Dermis blood vessel endothelial cell (primary cell): ENCODE measurements around the gene FCRL5. TPM values are rescaled to one million over a fixed set of nuclear protein-coding genes. Genes with fewer than 3 reads are reported as not detected.
"Not testable (repeated sequence)": the region's sequence is repeated elsewhere in the genome, so short reads cannot be mapped to it uniquely, and the experiment has no call there.

Experiments used
- DNase-seq: peaks from one replicate; pipeline ENCODE4 v3.0.0; 2010
- total RNA-seq: library from RNA; depleted of rRNA; stranded (reverse); fragments of >200 nt; gene quantifications from 2 replicates; pipeline ENCODE4 v1.2.3, GENCODE V29; 2014

FCRL5 gene
- total RNA-seq = not detected in 2 replicates

DNA sequence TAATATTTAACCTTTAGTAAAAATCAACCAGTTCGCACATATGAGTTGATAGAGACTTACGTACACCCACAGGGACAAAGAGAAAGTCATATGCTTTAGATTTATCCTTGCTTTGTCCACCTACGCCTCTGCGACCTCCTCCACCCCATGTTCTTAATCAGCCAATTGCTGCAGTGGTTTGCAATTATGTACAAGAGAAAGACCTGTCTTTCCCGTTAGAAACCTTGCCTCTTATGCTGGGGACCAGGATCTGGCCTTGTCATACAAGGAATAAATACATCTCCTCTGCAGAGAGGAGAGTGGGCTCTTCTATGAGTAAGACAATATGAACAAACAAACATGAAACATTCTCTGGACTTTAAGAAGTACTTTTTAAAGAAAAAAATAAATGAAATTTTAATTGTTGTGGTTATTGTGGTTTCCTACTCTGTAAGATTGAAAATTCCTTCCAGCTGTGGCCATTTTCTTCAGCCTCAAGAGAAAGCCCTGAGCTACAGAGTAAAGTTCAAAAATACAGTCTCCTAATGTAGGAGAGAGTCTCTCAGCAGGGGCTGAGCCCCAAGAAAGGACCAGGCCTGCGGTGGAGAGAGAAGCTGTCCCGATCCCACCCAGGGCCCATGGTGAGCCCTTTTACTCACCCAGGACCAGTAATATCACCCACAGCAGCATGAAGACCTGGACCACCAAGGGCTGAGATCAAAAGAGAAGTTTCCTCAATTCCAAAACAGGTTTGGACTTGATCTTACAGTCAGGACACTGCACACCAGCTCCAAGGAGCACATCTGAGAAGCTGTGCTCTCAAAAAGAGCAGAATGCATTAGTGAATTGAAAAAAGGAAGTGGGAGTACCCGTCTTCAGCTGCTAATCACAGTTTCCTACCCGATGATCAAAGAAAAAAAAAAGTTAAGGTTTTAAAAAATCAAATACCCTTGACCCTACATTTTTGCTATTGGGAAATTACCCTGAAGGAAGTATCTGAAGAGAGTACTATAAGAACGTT is at the start of gene FCRL5:
TSS of gene FCRL5 (minus strand) at position 822 of the 1,000 bp plus-strand sequence. CDS start at position 669, 153 bp downstream.
- DNase-seq = no peak

DNA sequence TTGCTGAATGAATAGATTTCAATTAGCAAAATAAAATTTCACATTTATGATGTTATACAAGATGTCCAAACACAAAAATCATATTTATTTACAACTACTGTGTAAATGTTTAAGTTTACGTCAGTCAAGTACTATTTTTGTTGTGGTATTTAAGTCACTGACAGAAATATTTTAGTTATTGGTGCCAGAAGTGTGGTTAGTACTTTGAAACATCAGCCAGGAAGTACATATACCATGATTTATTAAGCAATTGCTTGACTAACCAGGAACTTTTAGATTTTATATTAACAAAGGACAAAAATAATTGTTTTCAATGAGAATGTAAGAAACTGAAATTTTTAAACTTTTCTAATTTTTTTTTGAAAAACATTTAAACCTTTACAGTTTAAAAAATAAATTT is 47.9 kb upstream of the FCRL5 start:
- no peak for DNase-seq

DNA sequence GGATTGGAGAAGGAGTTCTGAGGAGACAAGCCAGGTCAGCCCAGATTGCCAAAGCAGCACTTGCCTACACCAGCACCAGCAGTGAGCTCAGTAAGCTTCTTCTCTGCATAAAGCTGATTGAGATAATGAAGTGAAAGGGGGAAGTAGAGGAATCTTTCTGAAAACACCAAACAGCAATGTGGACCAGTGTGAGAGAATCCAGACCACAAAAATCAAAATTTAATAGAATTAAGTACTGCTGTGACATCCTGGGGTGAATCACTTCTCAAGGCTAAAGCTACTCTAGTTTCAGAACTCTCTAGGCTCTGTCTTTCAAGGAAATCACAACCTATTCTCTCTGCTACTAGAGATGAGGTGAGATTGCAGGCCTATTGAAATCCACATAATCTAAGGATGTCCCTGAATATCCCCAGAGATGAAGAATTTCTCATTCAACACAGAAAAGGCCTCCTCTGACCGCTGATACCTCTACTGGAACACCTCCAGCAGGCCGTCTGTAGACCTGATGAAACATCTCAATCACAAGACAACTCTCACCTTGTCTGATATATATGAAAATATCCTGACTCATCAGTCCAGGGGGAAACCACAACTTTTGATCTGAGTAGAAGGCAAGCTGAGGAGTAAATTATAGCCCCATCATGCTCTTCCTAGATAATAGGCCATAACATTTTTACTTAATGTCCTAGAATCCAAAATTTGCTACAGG is 45.8 kb upstream of the FCRL5 start, which contains the start of gene FCRL4:
TSS of gene FCRL4 (minus strand) at position 127 of the 709 bp plus-strand sequence. CDS start 141 bp downstream, outside the sequence.
- no peak for DNase-seq

DNA sequence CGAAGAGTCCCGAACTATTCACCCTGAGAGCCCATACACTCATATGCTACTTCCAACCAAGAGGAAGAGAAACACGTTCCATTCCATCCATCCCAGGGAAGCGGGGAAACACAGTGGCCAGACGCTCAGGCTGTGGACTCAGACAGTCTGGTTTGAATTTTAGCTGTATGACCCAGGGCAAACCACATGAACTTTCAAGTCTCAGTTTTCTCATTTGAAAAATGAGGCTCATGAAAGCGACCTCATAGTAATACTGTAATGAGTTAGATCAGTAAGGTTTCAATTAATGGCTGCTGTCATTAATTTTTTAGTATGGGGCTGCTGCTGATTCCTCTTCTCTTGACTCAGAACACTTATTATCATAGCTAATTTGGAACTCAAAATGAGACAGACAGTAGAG is 44.1 kb upstream of the FCRL5 start:
- no peak for DNase-seq

DNA sequence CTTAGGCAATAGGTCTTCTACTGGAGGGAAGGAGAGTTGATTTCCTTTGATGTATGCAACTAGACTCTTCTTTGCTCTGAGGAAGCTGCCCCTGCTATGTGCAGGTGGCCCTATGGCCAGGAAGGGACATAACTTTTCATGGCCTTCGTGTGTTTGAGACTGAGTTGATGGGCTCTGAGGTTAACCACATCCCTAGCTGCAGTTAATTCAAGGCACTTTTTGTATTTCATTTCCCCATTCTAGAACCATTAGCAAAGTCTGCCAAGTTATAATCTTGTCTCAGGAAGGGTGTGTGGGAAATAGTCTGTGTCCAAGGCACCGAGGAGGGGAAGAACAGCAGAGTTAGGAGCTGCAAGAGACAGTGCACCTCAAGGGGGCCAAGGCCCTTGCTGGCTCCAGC is 43.0 kb upstream of the FCRL5 start:
- DNase-seq = no peak

DNA sequence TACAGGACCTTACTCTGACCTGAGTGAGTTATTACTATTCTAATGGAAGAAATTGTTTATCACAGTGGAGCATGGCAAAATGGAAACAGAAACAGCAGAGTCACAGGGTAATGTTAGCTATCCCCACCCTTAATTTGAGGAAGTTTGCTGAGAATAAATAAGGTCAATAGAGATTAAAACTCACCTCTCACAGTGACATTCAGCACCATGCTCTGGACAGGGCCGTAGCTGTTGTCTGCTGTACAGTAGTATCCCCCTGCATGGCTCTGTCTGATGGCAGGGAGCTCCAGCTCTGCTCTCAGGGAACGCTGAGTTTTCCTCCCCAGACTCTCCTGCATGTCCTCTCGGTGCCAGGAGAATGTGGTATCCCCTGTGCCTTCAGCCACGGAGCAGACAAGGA is 33.7 kb upstream of the FCRL5 start:
- no peak for DNase-seq

DNA sequence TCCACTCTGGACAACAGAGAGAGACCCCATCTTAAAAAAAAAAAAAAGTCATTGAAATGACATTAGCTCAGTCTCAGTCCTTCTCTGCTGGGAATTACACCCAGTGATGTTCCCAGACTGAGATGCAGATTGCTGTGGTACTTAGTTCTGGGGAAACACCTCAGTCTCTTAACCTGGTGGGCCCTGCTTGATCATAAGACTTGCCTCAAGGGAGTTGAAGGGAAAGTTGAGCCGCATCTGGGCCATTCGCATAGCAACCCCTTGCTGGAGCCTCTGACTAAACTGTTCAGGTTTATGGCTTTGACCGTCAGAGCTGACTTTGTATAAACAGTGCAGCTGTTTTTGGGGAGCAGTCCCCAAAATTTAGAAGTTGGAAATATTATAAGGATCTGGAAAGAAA is 32.2 kb upstream of the FCRL5 start:
- DNase-seq = no peak

DNA sequence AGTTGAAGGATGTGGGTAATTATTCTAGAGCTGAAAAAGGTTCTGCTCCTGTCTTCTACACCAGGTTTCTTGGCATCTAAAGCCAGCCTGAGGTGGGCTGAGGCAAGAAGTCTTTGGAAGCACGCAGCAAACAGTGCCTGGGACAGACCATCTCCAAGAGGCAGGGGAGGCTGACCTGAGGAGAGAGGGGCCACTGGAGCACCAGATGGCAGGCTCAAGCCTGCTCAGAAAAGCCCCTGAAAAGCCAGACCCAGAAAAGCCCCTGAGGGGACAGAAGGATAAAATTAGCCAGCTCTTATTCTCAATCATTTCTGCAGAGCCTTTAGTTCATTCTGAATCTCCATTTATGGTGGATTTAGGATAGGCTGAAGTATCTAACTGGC is 28.5 kb upstream of the FCRL5 start:
- DNase-seq = no peak

DNA sequence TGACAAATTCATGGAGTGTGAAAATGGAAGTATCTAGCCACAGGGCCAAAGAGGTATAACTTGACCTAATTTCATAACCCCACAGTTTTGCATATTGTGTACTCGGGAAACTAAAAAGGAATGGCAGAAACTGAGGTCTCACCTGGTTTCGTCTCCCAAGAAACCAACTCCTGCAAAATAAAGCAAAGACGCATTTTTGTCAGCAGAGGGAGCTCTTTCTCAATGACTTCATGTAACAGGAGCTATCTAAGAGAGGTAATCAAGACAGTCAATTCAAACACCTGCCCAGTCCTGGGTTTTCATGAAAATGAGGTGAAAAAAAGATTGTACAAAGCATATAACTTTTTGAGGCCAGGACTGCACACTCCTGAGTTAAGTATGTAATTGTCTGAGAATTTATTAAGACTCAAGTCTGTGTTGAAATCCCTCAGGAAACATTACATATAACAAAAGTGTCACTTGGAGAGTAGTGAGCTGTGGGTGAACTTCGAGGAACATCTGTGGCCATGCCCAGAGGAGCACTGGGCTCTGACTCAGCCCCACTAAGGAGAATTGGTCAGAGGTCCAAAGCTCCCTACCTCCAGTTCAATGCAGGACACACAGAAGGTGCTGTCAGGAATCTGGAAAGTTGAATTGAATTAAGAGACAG is 28.0 kb upstream of the FCRL5 start:
- DNase-seq = peak; percentile 80

DNA sequence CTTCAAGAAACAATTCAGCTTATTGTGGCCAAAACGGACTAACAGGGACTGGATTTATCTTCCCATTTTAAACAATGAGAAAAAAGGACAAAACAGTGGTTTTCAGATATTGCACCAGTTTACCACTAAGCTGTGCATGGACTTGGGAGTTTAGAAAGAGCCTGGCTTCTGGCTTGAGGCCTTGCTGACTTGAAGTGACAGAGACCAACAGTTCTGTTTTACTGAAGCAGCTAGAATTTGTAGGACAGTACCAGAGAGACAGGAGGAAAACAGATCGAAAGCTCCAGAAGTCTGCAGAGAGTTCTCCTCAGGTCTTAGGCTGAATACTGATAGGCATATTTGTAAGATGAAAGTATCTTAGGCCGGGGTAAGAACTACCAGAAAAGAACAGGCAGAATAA is 25.1 kb upstream of the FCRL5 start:
- no peak for DNase-seq

DNA sequence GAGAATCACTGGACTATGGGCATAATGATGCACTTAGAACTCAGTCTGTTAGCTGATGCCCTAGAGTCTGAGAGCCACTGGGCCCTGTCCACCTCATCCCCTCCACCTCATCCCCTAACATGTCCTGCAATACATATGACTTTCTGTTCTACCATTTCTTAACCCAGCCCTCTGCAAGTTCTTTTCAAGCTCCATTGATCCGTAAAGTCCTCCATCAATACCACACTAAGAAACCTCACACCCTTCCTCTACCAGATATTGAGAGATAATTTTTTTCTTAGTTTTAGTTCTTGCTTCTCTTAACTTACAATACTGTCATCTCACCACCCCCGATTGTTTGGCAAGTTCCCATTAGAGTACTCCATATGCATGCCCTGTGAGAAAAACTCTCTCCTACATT is 23.4 kb upstream of the FCRL5 start:
- no peak for DNase-seq

DNA sequence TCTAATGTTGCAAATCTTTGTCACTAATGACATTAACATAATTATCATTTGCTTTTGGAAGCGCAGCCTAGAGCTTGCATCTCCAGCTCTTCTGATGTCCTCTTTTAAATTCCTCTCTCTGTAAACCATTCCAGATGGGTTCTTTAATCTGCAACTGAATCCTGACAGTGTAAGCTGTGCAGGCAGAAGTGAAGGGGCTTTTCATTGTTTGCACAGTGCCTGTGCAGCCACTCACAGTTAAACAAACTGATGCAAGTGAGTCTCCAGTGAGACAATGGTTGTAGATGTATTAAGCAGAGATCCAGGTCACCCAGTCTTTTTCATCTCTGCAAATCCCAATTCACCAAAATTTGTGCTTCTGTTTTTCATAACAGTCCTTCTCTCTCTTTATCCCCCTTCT is 22.5 kb upstream of the FCRL5 start:
- DNase-seq = no peak

DNA sequence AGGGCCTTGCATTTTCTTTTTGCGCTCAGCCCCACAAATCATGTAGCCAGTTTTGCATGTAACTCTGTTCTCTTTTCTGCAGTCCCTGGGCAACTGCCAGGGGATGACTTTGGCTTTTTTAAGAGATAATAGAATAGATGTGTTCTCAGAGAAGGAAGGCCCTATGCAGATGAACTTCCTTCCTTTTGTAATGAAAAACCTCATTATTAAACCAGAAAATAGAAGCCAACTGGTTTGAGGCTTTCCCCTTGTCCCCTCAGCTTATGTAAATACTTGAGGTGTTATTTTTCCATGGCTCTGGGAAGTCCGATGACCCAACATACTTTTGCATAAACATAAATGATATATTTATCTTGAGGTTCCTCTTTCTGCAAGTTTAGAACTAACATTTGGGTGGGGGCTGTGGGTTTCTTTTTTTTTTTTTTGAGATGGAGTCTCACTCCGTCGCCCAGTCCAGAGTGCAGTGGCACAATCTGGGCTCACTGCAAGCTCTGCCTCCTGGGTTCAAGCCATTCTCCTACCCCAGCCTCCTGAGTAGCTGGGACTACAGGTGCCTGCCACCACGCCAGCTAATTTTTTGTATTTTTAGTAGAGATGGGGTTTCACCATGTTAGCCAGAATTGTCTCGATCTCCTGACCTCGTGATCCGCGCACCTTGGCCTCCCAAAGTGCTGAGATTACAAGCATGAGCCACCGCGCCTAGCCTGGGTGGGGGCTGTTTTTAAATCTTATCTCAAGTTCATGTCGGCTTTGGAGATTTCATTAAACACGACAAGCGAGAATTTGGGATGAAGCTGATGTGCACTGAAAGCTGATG is 14.4 kb upstream of the FCRL5 start:
- no peak for DNase-seq

DNA sequence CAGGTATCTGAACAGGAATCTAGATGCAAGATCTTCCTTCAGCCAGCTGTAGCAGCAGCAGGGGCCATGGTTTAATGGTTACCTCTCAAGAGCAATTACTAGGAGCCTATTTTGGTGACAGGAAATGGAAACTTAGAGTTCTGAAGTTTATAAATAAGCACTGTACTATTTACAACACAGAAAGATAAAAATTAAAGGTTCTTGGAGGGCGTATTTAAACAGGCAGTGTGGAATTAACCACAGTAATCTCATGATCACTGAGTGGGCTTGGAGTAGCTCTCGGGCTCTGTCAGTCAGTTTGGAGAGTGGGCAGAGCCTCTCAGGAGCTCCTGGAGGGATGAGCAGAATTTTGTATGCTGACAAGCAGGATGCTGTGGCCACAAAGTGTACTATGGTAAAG is 10.2 kb upstream of the FCRL5 start:
- no peak for DNase-seq

DNA sequence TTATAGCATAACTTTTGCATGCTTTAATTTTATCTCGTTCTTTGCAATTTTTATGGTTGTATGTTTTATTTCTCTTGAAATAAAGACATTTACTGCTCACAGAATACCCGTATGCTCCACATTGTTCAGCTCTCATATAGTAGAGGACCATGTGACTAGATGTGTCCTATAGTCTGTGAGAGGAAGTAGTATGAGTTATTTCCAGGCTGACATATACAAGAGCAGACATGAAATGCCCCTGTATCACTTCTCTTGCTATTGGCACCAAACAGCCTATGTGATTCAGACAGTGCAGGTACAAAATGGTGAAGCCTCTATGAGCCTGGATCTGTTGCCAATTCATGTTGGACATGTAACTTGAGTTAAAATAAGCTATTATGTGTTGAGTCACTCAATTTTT is 5.8 kb upstream of the FCRL5 start:
- DNase-seq = no peak

DNA sequence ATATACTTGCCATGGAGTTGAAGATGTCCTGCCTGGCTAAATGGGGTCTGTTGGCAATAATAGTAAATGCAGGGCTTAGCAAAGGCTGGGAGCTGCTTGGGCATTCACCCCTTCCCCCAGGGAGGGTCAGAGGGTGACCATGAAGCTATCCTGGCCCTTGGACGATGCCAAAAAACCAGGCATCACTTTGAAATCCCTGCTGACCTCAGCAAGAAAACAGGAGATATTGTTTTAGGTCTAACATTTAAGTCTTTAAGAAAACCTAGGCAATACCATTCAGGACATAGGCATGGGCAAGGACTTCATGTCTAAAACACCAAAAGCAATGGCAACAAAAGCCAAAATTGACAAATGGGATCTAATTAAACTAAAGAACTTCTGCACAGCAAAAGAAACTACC is 4.2 kb downstream of the FCRL5 start:
- not testable (repeated sequence) for DNase-seq

DNA sequence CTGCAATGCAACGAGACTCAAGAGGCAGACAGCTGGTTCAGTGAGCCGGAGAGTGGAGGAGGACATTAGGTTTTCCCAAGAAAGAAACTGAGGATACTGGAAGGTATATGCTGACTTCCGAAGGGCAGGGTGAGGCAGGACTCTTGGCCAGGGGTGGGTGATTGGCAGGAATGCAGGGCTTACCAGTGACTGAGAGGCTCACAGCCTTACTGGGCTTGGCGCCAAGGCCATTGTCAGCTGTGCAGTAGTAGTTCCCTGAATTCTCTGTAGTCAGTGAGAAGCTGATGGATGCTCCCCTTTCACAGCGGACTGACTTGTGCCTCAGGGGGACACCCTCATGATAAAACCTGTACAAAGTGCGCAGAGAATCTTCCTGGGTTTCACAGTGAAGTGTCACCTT is 9.6 kb downstream of the FCRL5 start:
- DNase-seq = peak; percentile 5

DNA sequence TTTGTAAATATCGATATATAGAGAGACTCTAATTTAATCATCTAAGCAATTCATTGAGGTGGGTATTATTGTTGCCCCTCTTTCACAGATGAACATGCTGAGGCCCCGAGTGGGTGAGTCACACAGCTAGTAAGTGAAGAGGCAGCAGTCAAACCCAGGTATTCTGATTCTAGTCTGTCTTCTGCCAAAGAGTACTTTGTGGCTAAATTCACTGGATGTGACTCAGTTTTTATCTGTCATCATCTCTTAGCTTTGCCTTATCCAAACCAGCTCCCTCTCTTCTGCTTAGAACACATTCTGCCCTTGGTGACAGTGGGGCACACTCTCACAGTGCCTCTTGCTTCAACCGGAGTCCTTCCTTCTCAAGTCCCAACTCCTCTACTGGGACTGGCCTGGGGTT is 11.5 kb downstream of the FCRL5 start:
- DNase-seq = no peak

DNA sequence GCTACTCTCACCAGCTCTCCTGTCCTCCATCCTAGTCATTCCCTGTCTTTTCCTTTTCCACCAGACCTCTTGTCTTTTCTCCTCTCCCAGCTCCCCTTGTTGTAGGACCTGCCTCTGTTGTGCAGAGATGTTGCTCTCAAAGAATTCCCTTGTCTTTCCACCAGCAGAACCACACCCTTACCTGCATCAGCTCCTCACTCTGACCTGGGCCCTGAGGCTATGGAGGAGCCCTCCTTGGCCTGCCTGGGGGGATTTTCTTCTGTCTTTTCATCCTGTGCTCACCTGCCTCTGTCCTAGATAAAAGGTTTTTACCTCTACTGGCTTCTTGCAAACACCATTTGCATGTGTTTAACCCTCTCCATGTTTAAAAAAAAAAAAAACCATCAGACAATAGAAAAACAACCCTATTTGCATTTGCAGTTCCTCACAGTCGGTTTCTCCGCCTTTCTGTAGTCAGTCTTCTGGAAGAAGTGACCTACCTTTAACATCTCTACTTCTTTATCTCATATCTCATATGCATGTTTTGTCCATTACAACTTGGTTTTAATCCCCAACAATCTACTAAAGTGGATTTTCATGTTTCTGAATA is 12.1 kb downstream of the FCRL5 start:
- no peak for DNase-seq

DNA sequence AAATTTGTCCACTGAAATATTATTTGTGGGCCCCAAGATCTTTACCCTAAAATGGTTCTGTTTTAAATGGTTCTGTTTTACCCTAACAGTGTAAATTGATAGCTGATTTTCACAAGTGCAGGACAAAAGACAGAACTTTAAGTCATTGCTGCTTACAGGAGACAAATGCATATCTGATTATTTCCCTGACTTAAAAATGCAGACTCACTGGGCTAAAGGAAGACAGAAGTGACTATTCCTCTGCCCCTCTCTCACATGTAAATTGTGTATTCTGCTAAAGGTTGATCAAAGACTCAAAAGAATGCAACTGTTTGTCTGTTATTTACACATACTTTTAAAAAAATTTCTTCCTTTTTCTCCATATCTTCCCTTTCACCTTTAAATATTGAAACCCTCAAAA is 12.7 kb downstream of the FCRL5 start:
- no peak for DNase-seq

DNA sequence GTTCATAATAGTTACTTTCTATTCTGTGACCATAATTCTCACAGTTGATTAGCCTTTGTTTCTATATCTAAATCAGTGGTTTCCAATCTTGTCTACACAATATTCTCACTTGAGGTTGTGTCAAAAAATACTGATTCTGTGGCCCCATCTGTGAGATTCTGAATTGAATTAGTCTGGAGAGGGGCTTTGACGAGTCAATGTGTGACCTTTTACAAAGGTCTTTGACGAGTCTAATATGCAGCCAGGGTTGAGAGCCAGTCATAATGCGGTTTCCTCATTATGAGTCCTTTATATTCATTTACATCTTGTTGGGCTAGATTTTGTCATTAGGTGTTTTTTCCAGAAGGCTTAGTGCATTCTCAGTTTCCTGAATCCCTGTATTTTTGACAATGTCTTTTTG is 19.7 kb downstream of the FCRL5 start:
- DNase-seq = no peak
